GM13976 (cell line): ENCODE measurements around the gene SETD7.

Source experiments
- DNase-seq: peaks from one replicate; pipeline ENCODE4 v3.0.0; 2012; ENCODE audit warnings: low spot score
- CTCF ChIP-seq: IDR thresholded peaks from 2 replicates; pipeline ENCODE4 v1.5.1; 2012; ENCODE audit warnings: borderline replicate concordance, mild to moderate bottlenecking; ENCODE audit not compliant: insufficient read depth; ENCODE audit errors: extremely low read depth, missing control alignments, control extremely low read depth
- in situ Hi-C: fragments of 300-500 bp; cut with MboI; formaldehyde crosslinking; loops from one replicate; pipeline ENCODE4 v1.12.0; 2022; ENCODE audit warnings: low sequenced_read_pairs, mixed read lengths, inconsistent platforms; ENCODE audit not compliant: unreplicated experiment

SETD7 gene

GRCh38 chr4:139599594-139600374 lies 43.8 kb upstream of the SETD7 start:
- in situ Hi-C loops = no loop called here
- no peak for TF ChIP-seq CTCF
- DNase-seq = no peak

DNA sequence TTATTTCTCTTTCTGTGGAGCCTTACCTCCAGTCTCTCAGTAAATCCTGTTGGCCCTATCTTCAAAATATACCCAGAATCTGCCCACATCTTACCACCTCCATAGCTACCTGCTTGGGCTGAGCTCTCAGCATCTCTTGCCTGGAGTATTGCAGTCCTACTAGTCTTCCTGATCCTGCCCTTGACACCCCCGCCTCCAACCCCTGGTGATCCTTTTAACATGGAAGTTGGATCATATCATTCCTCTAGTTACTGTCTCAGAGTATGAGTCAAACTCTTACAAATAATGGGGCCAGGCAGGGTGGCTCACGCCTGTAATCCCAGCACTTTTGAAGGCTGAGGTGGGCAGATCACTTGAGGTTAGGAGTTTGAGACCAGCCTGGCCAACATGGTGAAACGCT lies 43.1 kb upstream of the SETD7 start:
- no peak for TF ChIP-seq CTCF
- DNase-seq = no peak
- in situ Hi-C loops = no loop called here

- no peak for TF ChIP-seq CTCF
- DNase-seq = no peak
- in situ Hi-C loops = no loop called here
Measured at GRCh38 chr4:139596684-139597279, 40.8 kb upstream of the SETD7 start.

GRCh38 chr4:139596034-139596683 lies 40.1 kb upstream of the SETD7 start:
- in situ Hi-C loops = no loop called here
- DNase-seq = no peak
- no peak for TF ChIP-seq CTCF

GRCh38 chr4:139594591-139595185 lies 38.7 kb upstream of the SETD7 start:
- no peak for TF ChIP-seq CTCF
- in situ Hi-C loops = no loop called here
- no peak for DNase-seq

- no peak for DNase-seq
- no peak for TF ChIP-seq CTCF
- in situ Hi-C loops = no loop called here
Measured at GRCh38 chr4:139593091-139593564, 37.1 kb upstream of the SETD7 start.
